ENCODE data around the gene IRX6.

IRX6 gene

DNA sequence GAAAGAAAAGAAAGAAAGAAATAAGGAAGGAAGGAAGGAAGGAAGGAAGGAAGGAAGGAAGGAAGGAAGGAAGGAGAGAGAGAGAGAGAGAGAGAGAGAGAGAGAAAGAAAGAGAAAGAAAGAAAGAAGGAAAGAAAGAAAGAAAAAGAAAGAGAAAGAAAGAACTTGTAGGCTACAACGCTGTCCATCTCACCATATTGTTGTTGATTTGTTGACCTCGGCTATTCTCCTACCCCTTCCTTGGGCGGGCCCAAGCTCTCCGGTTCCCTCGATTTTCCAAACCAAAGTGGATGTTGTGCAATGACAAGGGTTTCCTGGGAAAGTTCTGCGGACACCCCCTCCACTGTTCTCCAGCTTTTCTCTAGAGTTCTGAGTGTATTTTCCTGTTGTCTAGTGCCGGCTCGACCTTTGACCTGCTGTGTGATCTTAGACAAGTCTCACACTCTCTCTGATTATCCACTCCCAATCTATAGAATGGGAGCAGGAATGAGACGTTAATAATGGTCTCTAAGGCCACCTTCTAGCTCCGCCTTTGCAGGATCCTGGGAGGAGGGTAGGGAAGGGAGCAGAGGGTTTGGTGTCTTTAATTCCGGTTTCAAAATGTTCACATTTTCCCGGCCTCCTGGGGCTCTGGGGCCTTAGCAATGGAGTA, 1.6 kb downstream of the IRX6 start:
- no peak overlapping the region for H3K4me3 ChIP-seq (ENCODE audit: low read depth, low read length)
- no peak for DNase-seq (ENCODE audit: low read depth, low spot score)
- no peak for TF ChIP-seq CTCF (IDR thresholded peaks at IDR 0.05; ENCODE audit: insufficient read depth, low read length, missing control alignments)
- POLR2A ChIA-PET: no interaction called here
- CTCF ChIA-PET: no interaction called here

- ChIA-PET POLR2A (no interaction called here), CTCF (no interaction called here)
- H3K4me3 ChIP-seq (ENCODE audit: low read depth, low read length): no peak overlapping the region
- no peak for DNase-seq (ENCODE audit: low read depth, low spot score)
- TF ChIP-seq CTCF (IDR thresholded peaks at IDR 0.05; ENCODE audit: insufficient read depth, low read length, missing control alignments): no peak
These were observed 2.5 kb downstream of the IRX6 start for GRCh38 chr16:55326261-55327092.

DNA sequence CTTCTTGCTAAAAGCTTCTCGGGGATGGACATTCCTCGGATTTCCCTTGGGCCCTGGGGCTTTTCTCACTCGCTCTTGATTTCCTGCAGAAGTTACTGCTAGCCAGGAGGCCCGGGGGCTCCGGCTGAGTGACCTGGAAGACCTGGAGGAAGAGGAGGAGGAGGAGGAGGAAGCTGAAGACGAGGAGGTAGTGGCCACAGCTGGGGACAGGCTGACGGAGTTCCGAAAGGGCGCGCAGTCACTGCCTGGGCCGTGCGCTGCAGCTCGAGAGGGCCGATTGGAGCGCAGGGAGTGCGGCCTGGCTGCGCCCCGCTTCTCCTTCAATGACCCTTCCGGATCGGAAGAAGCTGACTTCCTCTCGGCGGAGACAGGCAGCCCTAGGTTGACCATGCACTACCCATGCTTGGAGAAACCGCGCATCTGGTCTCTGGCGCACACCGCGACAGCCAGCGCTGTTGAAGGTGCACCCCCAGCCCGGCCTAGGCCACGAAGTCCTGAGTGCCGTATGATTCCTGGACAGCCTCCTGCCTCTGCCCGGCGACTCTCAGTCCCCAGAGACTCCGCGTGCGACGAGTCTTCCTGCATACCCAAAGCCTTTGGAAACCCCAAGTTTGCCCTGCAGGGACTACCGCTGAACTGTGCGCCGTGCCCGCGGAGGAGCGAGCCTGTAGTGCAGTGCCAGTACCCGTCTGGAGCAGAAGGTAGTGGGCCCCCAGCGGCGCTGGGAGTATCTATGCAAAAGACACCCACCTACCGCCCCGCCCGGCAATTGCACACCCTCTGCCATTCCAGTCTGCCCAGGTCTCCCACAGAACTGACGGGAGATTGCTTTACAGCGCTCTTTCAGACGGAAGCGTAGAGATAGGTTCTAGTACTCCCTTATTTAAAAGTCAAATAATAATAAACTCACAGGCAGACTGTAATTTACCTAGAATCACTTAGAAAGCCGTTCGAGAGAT, 4.9 kb downstream of the IRX6 start:
- TF ChIP-seq CTCF (IDR thresholded peaks at IDR 0.05; ENCODE audit: insufficient read depth, low read length, missing control alignments): no peak
- POLR2A ChIA-PET: no interaction called here
- CTCF ChIA-PET: interaction anchor here (0.8 kb wide), 1 partner anchor 10 kb away, joined by 3 read pairs; no protein-coding TSS in a partner anchor
- DNase-seq (ENCODE audit: low read depth, low spot score): no peak
- no peak overlapping the region for H3K4me3 ChIP-seq (ENCODE audit: low read depth, low read length)

- ChIA-PET CTCF (interaction anchor here (0.8 kb wide), 1 partner anchor 9 kb away, joined by 3 read pairs; no protein-coding TSS in a partner anchor), POLR2A (no interaction called here)
- TF ChIP-seq CTCF (IDR thresholded peaks at IDR 0.05; ENCODE audit: insufficient read depth, low read length, missing control alignments): no peak
- no peak for DNase-seq (ENCODE audit: low read depth, low spot score)
- H3K4me3 ChIP-seq (ENCODE audit: low read depth, low read length): no peak overlapping the region
These were observed 5.9 kb downstream of the IRX6 start for GRCh38 chr16:55329791-55330428.

- DNase-seq (ENCODE audit: low read depth, low spot score): no peak
- no peak overlapping the region for H3K4me3 ChIP-seq (ENCODE audit: low read depth, low read length)
- POLR2A ChIA-PET: no interaction called here
- TF ChIP-seq CTCF (IDR thresholded peaks at IDR 0.05; ENCODE audit: insufficient read depth, low read length, missing control alignments): no peak
- CTCF ChIA-PET: no interaction called here
These were observed 7.0 kb downstream of the IRX6 start for GRCh38 chr16:55330781-55331647.
